ENCODE data around the gene TFG.

- no peak for TF ChIP-seq POLR2A (IDR thresholded peaks at IDR 0.05)
- TF ChIP-seq, protein P1, sequence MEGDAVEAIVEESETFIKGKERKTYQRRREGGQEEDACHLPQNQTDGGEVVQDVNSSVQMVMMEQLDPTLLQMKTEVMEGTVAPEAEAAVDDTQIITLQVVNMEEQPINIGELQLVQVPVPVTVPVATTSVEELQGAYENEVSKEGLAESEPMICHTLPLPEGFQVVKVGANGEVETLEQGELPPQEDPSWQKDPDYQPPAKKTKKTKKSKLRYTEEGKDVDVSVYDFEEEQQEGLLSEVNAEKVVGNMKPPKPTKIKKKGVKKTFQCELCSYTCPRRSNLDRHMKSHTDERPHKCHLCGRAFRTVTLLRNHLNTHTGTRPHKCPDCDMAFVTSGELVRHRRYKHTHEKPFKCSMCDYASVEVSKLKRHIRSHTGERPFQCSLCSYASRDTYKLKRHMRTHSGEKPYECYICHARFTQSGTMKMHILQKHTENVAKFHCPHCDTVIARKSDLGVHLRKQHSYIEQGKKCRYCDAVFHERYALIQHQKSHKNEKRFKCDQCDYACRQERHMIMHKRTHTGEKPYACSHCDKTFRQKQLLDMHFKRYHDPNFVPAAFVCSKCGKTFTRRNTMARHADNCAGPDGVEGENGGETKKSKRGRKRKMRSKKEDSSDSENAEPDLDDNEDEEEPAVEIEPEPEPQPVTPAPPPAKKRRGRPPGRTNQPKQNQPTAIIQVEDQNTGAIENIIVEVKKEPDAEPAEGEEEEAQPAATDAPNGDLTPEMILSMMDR (IDR thresholded peaks at IDR 0.05): no peak
Observed at GRCh38 chr3:100761211-100761942, 52.1 kb downstream of the TFG start.

All from uterus (tissue), 2 donors.